C1 segment of cervical spinal cord (tissue), 14 donors: ENCODE measurements around the gene ADAMTS10.
"Not testable (repeated sequence)": the region's sequence is repeated elsewhere in the genome, so short reads cannot be mapped to it uniquely, and the experiment has no call there.

ENCODE experiments used
- DNase-seq, 14 donors: peaks; one replicate each; lab custom pipeline; 2025; lab: John Stamatoyannopoulos, UW

ADAMTS10 gene

DNA sequence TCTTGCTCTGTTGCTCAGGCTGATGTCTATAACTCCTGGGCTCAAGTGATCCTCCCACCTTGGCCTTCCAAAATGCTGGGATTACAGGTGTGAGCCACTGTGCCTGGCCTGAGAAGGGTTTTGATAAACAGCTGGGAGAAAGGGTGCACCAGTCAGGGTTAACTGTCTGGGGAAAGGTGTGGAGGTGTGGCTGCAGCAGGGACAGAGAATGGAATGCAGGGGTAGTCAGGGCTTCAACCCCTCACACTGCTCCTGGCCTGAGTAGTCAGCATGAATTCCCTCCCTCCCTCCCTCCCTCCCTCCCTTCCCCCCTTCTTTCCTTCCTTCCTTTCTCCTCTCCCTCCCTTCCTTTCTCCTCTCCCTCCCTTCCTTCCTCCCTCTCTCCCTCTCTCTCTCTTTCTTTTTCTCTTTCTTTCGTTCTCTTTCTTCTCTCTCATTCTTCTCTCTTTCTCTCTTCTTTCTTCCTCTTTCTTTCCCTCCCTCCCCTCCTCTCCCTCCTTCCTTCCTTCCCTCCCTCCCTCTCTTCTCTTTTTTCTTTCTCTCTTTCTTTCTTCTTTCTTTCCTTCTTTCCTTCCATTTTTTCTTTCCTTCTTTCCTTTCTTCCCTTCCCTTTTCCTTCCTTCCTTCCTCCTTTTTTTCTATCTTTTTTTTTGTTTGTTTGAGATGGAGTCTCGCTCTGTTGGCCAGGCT, 49.3 kb downstream of the ADAMTS10 start:
- no peak for DNase-seq

DNA sequence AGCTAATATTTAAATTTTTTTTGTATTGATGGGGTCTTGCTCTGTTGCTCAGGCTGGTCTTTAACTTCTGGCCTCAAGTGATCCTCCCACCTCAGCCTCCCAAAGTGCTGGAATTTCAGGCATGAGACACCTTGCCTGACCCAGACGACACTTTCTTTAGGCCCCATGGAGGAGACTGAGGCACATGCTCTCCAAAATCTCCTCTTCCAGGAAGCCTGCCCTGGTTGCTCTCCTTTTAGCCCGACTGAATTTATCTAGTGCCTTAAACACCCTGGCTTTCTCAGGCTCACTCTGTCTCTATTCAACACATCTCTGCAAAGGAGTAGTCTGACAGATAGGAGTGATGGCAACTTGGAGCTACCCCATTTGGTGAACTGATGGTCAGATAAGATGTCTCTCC, 52.2 kb downstream of the ADAMTS10 start:
- no peak for DNase-seq

DNA sequence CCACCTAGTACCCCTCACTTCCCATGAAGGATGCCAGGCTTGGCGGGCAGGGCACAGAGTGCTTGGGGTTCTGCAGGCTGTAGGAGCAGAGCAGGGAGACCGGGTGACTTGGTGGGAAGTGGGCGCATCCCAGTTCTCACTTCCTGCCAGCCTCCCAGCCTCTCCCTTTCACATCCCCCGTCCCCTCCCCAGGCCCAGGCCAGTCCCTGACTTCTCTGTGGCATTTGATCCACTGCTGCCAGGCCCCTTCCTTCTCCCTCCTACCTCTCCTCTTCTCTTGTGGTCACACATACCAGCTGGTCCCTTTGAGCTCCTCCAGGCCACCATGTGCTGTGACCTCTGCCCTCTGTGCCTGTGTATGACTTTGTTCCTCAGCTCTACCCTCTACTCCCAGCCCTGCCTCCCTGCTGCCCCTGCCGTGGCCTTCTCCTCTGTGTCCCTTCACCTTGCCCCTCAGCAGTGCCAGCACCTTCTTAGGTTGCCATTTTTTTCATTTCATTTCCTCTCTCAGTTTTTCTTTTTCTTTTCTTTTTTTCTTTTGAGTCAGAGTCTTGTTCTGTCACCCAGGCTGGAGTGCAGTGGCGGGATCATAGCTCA, 52.8 kb downstream of the ADAMTS10 start:
- DNase-seq: no peak

DNA sequence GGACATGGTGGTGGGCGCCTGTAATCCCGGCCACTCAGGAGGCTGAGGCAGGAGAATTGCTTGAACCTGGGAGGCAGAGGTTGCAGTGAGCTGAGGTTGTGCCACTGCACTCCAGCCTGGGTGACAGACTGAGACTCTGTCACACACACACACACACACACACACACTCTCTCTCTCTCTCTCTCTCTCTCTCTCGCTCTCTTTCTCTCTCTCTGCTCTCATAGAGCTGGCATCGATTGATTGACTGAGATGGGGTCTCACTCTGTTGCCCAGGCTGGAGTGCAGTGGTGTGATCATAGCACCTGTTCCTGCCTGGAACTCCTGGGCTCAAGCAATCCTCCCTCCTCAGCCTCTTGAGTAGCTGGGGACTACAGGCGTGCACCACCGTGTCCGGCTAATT, 56.8 kb downstream of the ADAMTS10 start:
- DNase-seq: not testable (repeated sequence)

DNA sequence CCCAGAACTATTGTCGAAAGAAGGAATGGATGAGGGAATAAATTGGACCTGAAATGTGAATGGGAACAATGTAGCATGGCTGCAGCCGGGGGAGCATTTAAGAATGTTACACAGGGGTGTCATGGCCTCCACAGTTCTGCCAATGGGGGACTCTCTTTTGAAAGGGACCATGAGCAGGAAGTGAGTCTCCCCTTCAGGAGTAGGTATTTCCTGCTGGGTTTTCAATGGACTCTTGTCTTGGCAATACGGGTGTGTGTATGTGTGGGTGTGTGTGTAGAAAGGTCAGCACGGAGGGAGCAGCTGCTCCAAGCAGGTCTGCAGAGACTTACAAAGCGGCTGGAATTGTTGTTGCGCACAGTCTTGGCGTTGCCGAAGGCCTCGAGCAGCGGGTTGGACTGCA, 57.7 kb downstream of the ADAMTS10 start:
- no peak for DNase-seq

DNA sequence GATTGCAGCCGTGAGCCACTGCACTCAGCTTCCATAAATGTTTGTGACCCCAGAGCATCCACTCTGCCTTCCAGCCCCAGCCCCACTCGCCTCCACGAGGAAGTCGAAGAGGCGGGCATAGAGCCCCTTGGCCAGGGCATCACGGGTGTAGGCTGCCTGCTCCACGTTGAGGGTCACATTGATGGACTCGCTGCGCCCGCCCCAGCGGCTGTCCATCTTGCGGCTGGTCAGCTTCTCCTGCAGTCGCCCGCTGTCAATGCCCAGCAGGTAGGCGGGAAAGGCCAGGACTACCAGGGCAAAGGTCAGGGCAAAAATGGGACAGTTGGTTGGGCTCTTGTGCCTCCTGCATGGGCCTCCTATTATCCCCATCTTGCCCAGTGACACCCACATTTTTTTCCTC, 60.4 kb downstream of the ADAMTS10 start:
- DNase-seq: no peak

DNA sequence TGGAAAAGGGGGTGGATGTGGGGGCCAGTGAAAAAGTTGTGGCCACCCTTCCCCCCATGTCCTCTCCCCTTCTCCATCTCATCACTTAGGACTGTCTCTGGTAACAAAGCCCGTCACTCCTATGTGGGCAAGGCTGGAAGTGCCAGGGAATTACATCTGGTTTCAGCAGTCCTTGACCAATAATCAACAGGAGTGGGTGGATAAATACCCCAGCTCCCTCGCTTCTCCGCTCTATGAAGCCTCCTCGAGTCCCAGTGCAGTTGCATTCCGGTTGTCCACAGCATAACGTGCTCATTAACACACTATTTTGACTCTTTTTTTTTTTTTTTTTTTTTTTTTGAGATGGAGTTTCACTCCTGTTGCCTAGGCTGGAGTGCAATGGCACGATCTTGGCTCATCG, 64.8 kb downstream of the ADAMTS10 start:
- no peak for DNase-seq

DNA sequence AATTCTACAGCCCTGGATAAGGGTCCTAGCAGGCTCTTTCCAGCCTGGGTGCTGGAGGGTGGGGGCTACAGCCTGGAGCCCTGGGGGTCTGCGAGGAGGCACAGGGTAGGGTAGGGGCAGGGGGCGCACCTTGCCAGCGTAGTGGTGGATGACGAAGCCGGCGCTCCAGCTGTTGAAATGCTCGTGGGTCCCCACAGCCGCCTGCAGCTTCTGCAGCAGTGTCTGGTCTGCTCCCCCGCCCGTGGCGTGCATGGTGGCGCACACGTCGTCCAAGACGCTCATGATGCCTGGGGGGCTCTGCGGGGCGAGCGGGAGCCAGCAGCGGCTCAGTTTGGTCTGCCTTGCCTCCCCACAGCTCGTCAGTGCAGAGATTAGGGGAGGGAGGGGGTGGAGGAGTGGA, 66.3 kb downstream of the ADAMTS10 start:
- DNase-seq: no peak

DNA sequence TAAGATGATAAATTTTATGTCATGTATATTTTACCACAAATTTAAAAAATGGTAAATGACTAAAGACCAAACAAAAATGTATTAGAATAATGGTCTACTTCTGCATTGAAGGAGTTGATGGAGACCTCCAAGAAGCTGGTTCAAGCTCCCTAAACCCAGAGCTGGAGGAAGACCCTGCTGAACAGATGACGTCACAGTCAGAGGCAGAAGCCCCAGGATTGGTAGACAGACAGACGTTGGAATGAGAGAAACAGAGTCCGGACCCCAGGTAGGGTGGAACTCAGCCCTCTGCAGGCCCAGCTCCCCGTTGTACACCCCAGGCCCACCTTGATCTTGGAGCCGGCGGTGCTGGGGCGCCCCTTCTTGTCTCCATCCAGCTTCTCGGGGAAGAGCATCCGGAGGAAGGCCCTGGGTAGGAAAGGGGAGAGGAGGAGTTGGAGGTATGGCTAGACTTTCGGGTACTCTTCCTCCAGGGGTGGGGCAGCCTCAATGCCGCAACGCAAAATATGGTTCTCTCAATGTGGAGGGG, 70.8 kb downstream of the ADAMTS10 start:
- no peak for DNase-seq

DNA sequence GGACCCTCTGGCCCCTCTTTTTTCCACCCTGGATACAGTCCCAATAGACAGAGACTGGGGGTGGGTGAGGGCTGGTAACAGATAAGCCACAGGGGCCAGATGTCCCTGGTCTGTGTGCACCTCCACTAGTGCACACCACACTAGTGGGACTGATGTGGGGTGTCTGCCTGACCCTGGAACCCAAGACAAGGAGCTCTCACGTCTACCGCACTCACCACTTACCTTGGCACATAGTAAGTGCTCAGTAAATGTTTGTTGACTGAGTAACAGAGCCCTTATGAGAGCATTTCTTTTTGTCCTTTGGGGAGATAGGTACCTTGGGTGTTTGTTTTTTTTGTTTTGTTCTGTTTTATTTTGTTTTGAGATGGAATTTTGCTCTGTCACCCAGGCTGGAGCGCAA, 73.4 kb downstream of the ADAMTS10 start:
- no peak for DNase-seq

DNA sequence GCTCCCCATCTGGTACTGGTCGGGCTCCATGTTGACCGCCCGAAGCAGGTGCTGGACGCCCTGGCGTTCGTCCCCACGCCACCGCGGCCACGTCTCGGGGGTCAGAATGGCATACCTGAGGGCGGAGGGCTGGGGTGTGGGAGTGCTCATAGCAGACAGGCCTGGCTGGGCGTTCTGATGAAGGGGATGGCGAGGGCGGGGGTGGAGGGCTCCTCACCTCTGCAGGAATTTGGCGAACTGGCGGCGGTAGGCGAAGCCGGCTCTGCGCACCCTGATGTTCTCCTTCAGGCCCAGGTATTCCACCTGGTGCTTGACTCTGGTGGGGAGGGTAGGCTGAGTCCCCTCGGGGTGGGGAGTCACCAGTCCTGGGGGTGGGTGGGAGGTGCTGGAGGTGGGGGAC, 74.2 kb downstream of the ADAMTS10 start:
- DNase-seq: no peak

DNA sequence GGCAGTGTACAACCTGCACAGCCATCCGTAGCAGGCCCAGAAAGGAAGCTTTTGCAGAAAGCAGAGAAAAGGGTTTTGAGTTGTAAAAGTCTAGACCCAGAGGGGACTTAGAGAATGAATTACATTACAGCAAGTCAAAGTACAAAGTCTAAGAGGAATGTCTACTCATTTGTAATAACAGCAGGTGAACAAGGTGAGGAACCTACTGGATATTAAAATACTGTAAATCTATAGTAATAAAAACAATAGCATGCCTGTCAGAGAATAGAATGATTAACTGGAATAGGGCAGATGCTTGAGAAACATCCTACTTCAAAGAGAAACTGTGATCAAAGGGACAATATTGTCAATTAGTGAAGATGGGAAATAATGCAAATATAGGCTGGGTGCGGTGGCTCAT, 78.3 kb downstream of the ADAMTS10 start:
- no peak for DNase-seq

DNA sequence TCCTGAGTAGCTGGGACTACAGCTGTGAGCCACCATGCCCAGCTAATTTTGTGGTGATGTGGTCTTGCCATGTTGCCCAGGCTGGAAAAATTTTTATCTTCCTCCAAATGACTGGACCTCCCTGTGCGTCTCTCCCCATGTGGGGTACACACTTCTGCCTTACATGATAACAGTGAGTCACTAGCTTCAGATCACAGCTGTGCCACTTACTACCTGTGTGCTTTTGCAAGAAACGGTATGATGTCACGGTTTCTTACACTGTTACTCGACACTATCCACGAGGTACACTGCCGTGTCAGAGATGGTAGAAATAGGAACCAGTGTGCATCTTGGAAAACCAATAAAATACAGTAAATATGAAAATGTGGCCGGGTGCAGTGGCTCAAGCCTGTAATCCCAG, 79.0 kb downstream of the ADAMTS10 start:
- DNase-seq: no peak
